ENCODE results near the gene PCNX4.

The PCNX4 gene

GRCh38 chr14:60184146-60184904 lies 92.6 kb downstream of the PCNX4 start:
- Histone ChIP-seq H3K9me3 (ENCODE audit: severe bottlenecking) (no peaks in the 10 kb centered on the region), H3K36me3 (no peaks in the 10 kb centered on the region), H3K27ac (0 out of 2 replicates have a peak overlapping the region, but pooled peaks have one; percentile 16), H3K27me3 (ENCODE audit: insufficient read depth, low read depth, severe bottlenecking) (no peaks in the 10 kb centered on the region), H3K4me3 (ENCODE audit: low read depth, low read length) (peak overlapping the region; percentile 34)
- TF ChIP-seq, protein P1, sequence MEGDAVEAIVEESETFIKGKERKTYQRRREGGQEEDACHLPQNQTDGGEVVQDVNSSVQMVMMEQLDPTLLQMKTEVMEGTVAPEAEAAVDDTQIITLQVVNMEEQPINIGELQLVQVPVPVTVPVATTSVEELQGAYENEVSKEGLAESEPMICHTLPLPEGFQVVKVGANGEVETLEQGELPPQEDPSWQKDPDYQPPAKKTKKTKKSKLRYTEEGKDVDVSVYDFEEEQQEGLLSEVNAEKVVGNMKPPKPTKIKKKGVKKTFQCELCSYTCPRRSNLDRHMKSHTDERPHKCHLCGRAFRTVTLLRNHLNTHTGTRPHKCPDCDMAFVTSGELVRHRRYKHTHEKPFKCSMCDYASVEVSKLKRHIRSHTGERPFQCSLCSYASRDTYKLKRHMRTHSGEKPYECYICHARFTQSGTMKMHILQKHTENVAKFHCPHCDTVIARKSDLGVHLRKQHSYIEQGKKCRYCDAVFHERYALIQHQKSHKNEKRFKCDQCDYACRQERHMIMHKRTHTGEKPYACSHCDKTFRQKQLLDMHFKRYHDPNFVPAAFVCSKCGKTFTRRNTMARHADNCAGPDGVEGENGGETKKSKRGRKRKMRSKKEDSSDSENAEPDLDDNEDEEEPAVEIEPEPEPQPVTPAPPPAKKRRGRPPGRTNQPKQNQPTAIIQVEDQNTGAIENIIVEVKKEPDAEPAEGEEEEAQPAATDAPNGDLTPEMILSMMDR (IDR thresholded peaks at IDR 0.05; ENCODE audit: low read depth, low read length), result 0 out of 2 replicates have a peak, but pooled peaks have one; percentile 15
- no peak for DNase-seq

DNA sequence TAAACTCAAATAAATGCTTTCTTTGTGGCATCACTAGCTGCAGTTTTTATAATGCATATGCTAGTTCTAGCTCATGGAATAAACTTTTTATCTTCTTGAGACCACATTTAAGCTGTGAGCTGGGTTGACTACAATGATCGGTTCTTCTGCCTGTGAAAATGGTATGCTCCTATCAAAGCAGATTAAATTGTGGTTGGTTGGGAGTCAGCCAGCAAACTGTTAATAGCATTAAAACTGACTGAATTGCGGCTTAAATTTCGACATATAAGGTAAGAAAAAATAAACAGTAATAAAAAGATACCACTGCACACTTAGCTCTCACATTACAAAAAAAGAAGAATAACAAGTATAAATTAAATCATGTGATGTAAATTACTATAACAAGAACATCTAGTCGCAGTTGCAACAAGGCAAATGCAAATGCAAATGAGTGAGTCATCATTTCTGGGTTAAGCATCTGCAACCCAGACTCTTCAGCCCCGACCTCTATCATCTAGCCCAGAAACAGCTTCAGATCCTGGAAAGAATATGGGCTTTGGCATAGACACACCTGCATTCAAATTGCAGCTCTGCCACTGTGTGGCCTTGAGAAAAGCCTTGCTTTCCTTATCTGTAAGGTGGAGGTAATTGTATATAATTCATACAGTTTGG lies 93.3 kb downstream of the PCNX4 start:
- Histone ChIP-seq H3K27me3 (ENCODE audit: insufficient read depth, low read depth, severe bottlenecking) (no peaks in the 10 kb centered on the region), H3K36me3 (no peaks in the 10 kb centered on the region), H3K4me3 (ENCODE audit: low read depth, low read length) (no peak overlapping the region; the same call in 1 of the 2 replicates), H3K27ac (0 out of 2 replicates have a peak overlapping the region, but pooled peaks have one; percentile 16), H3K9me3 (ENCODE audit: severe bottlenecking) (no peaks in the 10 kb centered on the region)
- no peak for DNase-seq
- TF ChIP-seq, protein P1 (IDR thresholded peaks at IDR 0.05; ENCODE audit: low read depth, low read length), result no peak

GRCh38 chr14:60188115-60188514 lies 96.4 kb downstream of the PCNX4 start:
- Histone ChIP-seq H3K36me3 (no peaks in the 10 kb centered on the region), H3K27ac (no peak overlapping the region), H3K27me3 (ENCODE audit: insufficient read depth, low read depth, severe bottlenecking) (no peaks in the 10 kb centered on the region), H3K9me3 (ENCODE audit: severe bottlenecking) (no peaks in the 10 kb centered on the region), H3K4me3 (ENCODE audit: low read depth, low read length) (no peak overlapping the region)
- no peak for DNase-seq
- TF ChIP-seq, protein P1 (IDR thresholded peaks at IDR 0.05; ENCODE audit: low read depth, low read length), result peak; percentile 30; the same call in 1 of the 2 replicates

GRCh38 chr14:60188696-60189095 lies 97.0 kb downstream of the PCNX4 start:
- Histone ChIP-seq H3K27ac (no peak overlapping the region), H3K4me3 (ENCODE audit: low read depth, low read length) (no peak overlapping the region), H3K36me3 (no peaks in the 10 kb centered on the region), H3K9me3 (ENCODE audit: severe bottlenecking) (no peaks in the 10 kb centered on the region), H3K27me3 (ENCODE audit: insufficient read depth, low read depth, severe bottlenecking) (no peaks in the 10 kb centered on the region)
- no peak for DNase-seq
- TF ChIP-seq, protein P1 (IDR thresholded peaks at IDR 0.05; ENCODE audit: low read depth, low read length), result no peak

GRCh38 chr14:60189923-60190840 lies 98.5 kb downstream of the PCNX4 start:
- Histone ChIP-seq H3K9me3 (ENCODE audit: severe bottlenecking) (no peaks in the 10 kb centered on the region), H3K4me3 (ENCODE audit: low read depth, low read length) (no peak overlapping the region), H3K36me3 (no peaks in the 10 kb centered on the region), H3K27me3 (ENCODE audit: insufficient read depth, low read depth, severe bottlenecking) (no peaks in the 10 kb centered on the region), H3K27ac (no peak overlapping the region)
- TF ChIP-seq, protein P1 (IDR thresholded peaks at IDR 0.05; ENCODE audit: low read depth, low read length), result no peak
- no peak for DNase-seq

All from WERI-Rb-1 (cell line).